Activated naive CD8-positive, alpha-beta T cell treated with anti-CD3 and anti-CD28 coated beads, Interleukin-2, amount 50 U/mL, for 24 hours (primary cell): ENCODE measurements around the gene UBE2J1.
"Not testable (repeated sequence)": the region's sequence is repeated elsewhere in the genome, so short reads cannot be mapped to it uniquely, and the experiment has no call there.

Source experiments
- ATAC-seq: fragments of 150-1000 bp; cut with Tn5 transposase; one replicate; pipeline ENCODE4 v1.10.0; 2021
- DNase-seq: peaks from one replicate; pipeline ENCODE4 v3.0.0; 2021
- H3K27ac Mint-ChIP-seq: one replicate; pipeline ENCODE4 v1.8.0; 2021; ENCODE audit warnings: mild to moderate bottlenecking, mixed read lengths
- H3K27me3 Mint-ChIP-seq: one replicate; pipeline ENCODE4 v1.8.0; 2021; ENCODE audit warnings: mixed read lengths
- H3K36me3 Mint-ChIP-seq: one replicate; pipeline ENCODE4 v1.8.0; 2021; ENCODE audit warnings: low read depth, mixed read lengths
- H3K4me1 Mint-ChIP-seq: one replicate; pipeline ENCODE4 v1.8.0; 2021; ENCODE audit warnings: mixed read lengths
- H3K4me3 Mint-ChIP-seq: one replicate; pipeline ENCODE4 v1.8.0; 2021; ENCODE audit warnings: mild to moderate bottlenecking, moderate library complexity, mixed read lengths
- H3K9me3 Mint-ChIP-seq: one replicate; pipeline ENCODE4 v1.8.0; 2021; ENCODE audit warnings: mixed read lengths

Gene UBE2J1

DNA sequence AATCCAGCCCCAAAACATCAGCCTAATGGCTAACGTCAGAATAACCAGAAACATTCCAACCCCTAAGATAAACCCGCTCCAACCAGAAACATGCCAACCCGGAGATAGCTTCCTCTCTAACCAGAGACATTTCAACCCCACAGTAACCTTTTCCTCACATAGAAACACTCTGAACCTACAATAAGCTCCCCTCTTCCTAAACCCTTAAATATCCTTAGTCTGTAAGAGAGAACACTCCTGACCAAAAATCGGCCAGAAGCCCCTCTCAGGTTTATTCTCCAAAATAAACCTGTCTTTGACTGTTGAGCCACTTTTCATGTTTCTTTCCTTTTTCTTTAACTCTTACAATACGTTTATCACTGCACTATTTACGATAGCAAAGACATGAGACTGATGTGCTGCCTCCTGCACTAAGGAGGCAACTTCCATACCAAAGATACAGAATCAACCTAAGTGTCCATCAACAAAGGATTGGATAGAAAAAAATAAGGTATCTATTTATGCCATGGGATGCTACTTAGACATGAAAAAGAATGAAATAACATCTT is 32.4 kb downstream of the UBE2J1 start:
- H3K9me3 Mint-ChIP-seq = no peaks in the 10 kb centered on the region
- DNase-seq = no peak
- H3K27ac Mint-ChIP-seq = no peak overlapping the region
- H3K4me1 Mint-ChIP-seq = peaks cover 1% of the 10 kb centered on the region
- peaks cover 5% of the 10 kb centered on the region for H3K36me3 Mint-ChIP-seq
- no peak overlapping the region for H3K4me3 Mint-ChIP-seq
- no peaks in the 10 kb centered on the region for H3K27me3 Mint-ChIP-seq
- no peak for ATAC-seq

DNA sequence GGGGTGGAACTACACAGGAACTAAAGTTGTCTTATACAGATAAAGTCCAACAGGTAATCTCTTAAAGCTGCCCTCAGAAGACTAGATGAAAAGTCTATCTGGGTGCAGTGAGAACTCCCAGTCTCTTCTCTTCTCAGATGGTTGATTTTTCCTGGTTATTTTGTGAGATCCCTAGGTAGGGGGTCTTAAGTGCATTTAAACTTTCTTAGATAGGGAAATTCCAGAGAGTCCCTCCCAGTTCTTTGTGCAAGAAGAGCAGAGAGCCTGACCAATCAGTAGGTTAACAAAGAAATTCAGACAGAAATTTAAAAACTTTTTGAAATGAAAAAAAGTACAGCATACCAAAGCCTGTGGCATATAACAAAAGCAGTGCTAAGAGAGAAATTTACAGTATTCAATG is 35.5 kb downstream of the UBE2J1 start:
- H3K4me3 Mint-ChIP-seq = no peak overlapping the region
- no peaks in the 10 kb centered on the region for H3K9me3 Mint-ChIP-seq
- no peak for ATAC-seq
- peaks cover 5% of the 10 kb centered on the region for H3K36me3 Mint-ChIP-seq
- DNase-seq = no peak
- H3K27ac Mint-ChIP-seq = no peak overlapping the region
- no peaks in the 10 kb centered on the region for H3K27me3 Mint-ChIP-seq
- H3K4me1 Mint-ChIP-seq = peaks cover 1% of the 10 kb centered on the region

DNA sequence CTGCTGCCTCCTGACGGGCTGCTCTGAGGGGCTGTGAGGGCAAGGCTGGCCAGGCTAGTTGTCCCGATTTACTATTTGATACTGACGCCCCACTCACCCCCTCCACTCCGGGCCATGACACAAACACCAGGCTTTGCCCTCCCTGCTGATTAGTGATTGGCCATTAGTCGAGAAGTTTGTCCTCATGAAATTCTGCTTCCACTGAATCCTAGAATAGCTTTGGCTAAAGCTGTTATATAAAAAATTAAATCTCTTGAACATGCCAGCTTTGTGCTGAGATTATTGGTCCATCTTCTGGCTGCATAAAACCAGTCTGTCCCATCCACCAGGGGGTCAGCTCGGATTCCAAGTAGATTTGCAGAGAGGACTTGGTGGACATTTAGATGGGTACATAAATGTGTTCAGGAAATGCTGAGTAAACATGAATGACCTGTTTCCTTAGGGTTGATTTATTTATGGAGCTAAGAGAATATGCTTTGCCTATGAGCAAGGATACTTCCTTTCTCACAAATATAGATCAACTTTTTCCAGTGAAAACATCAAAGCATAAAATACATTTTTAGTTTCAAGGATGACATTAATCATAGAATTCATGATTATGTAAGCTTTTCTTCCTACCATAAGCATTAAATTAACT is 37.2 kb downstream of the UBE2J1 start, which contains the start of gene GABRR2:
GABRR2 (minus strand) TSS at position 51 of the 637 bp plus-strand sequence. CDS start 134 bp downstream, outside the sequence.
- Mint-ChIP-seq H3K9me3 (no peaks in the 10 kb centered on the region), H3K4me1 (no peaks in the 10 kb centered on the region), H3K27ac (no peak within 1 kb of the TSS), H3K4me3 (no peak within 1 kb of the TSS), H3K27me3 (no peaks in the 10 kb centered on the region), H3K36me3 (peaks cover 5% of the 10 kb centered on the region)
- no peak for ATAC-seq
- no peak for DNase-seq

DNA sequence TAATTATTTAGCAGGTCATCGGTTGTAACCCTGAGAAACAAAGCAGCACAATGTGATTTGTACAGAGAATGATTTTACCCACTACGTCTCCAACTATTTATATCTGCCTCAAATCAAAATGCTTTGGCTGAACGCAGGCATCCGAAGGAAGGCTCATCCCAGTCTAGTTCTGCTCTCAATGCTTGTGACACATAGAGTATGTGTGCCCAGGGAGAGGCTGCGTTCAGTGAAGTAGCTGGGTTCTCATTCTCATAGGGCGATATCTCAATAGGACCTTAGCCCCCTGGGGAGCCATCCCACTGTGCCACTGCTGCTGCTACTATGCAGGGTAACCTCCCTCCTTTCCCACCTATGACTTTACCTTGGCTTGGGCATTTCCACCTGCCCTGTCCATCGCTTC is 37.8 kb downstream of the UBE2J1 start:
- Mint-ChIP-seq H3K4me3 (no peak overlapping the region), H3K27ac (no peak overlapping the region), H3K4me1 (no peaks in the 10 kb centered on the region), H3K9me3 (no peaks in the 10 kb centered on the region), H3K36me3 (peaks cover 5% of the 10 kb centered on the region), H3K27me3 (no peaks in the 10 kb centered on the region)
- DNase-seq (no peak), ATAC-seq (no peak)

DNA sequence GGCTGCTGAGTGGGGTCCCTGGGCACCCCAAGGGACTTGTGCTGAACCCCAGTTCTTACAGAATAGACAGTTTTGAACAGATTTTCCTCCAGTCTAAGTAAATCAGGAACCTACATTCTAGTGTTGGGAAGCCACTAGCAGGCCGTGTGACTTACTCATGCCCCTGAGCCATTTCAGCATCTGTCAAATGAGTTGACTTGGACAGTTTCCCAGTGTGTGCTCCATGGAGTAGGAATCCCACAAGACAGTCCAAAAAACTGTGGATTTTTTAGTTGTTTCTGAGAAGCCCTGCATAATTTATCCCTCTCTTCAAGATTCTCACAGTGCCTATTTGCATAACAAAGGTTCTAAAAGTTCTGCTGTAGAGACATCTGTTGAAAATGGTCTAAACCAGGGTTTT is 39.5 kb downstream of the UBE2J1 start:
- Mint-ChIP-seq H3K4me3 (no peak overlapping the region), H3K4me1 (no peaks in the 10 kb centered on the region), H3K27ac (no peak overlapping the region), H3K9me3 (no peaks in the 10 kb centered on the region), H3K27me3 (no peaks in the 10 kb centered on the region), H3K36me3 (peaks cover 5% of the 10 kb centered on the region)
- no peak for DNase-seq
- ATAC-seq = no peak

DNA sequence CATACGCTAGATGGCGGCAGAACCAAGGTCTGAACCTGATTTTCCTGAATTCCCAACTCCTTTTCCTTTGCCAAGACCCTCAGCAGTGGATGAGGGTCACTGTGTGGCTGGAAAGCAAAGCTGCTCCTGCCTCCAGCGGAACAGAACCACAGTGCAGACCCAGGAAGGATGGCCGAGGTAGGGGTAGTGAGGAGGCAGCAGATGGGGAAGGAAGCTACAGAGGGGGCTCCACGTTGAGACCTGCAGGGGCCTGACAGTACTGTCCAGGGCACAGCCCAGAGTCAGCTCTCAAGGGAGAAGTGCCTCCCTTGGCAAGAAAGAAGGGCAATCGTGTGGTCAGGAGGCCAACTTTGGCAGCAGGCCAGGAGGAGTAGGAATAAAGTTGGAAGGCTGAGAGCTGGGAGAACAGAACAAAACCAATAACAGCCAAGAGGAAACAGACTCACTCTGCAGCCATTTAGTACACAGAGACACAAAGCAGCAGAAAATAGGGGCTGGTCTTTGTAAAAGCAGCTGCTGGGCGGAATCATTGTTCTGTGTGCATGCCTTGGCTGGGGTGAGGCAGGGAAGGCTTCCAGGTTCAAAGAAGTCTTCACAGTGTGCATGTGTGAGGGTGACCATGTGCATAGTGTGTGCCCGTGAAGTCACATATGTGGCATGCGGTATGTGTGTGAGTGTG is 40.5 kb downstream of the UBE2J1 start:
- no peak for ATAC-seq
- no peak overlapping the region for H3K27ac Mint-ChIP-seq
- H3K4me3 Mint-ChIP-seq = no peak overlapping the region
- no peak for DNase-seq
- peaks cover 5% of the 10 kb centered on the region for H3K36me3 Mint-ChIP-seq
- H3K27me3 Mint-ChIP-seq = no peaks in the 10 kb centered on the region
- no peaks in the 10 kb centered on the region for H3K4me1 Mint-ChIP-seq
- H3K9me3 Mint-ChIP-seq = no peaks in the 10 kb centered on the region

DNA sequence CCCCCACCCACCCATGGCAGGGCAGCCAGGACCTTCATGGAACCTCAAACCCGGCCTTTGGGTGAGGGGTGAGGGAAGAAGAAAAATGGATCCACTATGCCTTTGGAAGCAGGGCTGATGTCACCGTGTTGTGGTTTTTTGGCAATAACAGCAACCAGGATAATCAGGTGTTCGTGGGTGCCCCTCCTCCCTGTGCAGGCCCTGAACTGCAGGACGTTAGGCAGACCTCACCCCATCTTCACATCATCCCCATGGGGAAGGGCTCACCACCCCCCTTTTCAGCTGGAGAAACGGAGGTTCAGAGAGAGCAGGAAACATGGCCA is 41.0 kb downstream of the UBE2J1 start:
- no peak overlapping the region for H3K27ac Mint-ChIP-seq
- no peak overlapping the region for H3K4me3 Mint-ChIP-seq
- no peaks in the 10 kb centered on the region for H3K27me3 Mint-ChIP-seq
- H3K4me1 Mint-ChIP-seq = no peaks in the 10 kb centered on the region
- ATAC-seq = no peak
- H3K9me3 Mint-ChIP-seq = no peaks in the 10 kb centered on the region
- H3K36me3 Mint-ChIP-seq = peaks cover 5% of the 10 kb centered on the region
- DNase-seq = no peak

DNA sequence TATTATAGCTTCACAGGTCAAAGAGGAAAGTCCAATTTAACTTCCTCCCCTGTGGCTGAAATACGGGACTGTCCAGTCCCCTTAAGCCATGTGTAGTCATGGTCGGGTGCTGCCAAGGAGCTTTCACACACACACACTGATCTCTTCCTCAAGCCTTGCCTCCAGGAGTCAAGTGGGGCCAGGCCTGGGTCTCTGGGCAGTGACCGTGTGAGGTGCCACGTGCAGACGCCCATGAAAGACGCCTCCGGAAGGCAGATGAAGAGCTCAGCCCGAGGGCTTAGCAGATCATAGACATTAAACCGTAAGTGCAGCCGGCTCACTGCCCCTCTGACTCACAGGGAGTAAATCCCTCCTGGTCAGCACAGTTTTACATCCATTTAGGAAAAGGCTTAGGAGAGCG is 41.6 kb downstream of the UBE2J1 start:
- no peaks in the 10 kb centered on the region for H3K4me1 Mint-ChIP-seq
- DNase-seq = no peak
- no peak overlapping the region for H3K27ac Mint-ChIP-seq
- no peaks in the 10 kb centered on the region for H3K9me3 Mint-ChIP-seq
- peaks cover 1% of the 10 kb centered on the region for H3K36me3 Mint-ChIP-seq
- H3K27me3 Mint-ChIP-seq = no peaks in the 10 kb centered on the region
- ATAC-seq = no peak
- no peak overlapping the region for H3K4me3 Mint-ChIP-seq

DNA sequence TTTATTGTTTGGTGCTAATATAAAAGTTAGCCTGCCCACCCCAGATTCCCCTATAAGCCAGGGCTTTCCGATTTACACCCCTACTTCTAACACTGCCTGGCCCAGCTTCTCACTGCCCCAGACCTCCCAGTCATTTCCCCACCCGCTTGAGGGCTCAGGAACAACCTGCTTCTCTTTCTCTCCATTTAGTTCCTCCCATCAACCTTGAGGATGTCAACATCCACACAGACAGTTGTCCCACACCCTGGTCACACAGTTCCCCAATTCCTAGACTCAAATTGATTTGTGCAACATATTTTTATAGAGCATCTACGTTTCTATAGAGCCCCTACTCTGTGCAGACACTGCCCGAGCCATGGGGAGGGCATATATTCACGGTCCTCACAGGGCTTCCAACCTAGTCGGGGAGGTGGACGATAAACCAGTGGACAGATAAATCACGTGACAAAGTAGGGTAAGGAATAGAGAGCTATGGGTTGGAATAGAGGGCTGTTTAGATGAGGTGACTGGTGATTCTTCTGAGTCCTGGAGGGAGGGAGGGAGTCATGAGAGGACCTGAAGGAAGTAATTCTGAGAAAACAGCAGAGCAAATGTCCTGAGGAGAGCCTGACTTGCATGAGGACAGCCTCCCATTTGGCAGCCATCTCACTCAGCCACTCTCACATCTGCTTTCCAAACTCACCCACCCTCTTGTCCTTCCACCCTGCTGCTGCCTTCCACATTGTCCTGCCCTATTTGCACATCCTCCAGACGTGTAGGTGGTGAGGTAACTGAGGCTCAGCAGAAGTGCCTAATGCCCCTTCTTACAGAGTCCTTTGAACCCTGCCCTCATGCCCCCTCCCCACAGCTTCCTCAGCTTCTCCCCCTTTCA is 43.8 kb downstream of the UBE2J1 start:
- DNase-seq = no peak
- peaks cover 2% of the 10 kb centered on the region for H3K27me3 Mint-ChIP-seq
- ATAC-seq = no peak
- no peaks in the 10 kb centered on the region for H3K4me1 Mint-ChIP-seq
- no peak overlapping the region for H3K4me3 Mint-ChIP-seq
- H3K27ac Mint-ChIP-seq = no peak overlapping the region
- no peaks in the 10 kb centered on the region for H3K9me3 Mint-ChIP-seq
- H3K36me3 Mint-ChIP-seq = no peaks in the 10 kb centered on the region

DNA sequence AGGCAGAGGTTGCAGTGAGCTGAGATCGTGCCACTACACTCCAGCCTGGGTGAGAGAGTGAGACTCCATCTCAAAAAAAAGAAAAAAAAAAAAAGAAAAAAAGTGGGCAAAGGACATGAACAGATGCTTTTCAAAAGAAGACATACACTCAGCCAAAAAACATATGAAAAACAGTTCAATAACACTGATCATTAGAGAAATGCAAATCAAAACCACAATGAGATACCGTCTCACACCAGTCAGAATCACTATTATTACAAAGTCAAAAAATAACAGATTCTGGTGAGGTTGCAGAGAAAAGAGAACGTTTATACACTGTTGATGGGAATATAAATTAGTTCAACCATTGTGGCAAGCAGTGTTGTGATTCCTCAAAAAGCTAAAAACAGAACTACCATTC is 48.0 kb downstream of the UBE2J1 start:
- not testable (repeated sequence) for H3K27me3 Mint-ChIP-seq, H3K4me1 Mint-ChIP-seq, DNase-seq, H3K36me3 Mint-ChIP-seq, H3K27ac Mint-ChIP-seq, ATAC-seq, H3K4me3 Mint-ChIP-seq, H3K9me3 Mint-ChIP-seq

DNA sequence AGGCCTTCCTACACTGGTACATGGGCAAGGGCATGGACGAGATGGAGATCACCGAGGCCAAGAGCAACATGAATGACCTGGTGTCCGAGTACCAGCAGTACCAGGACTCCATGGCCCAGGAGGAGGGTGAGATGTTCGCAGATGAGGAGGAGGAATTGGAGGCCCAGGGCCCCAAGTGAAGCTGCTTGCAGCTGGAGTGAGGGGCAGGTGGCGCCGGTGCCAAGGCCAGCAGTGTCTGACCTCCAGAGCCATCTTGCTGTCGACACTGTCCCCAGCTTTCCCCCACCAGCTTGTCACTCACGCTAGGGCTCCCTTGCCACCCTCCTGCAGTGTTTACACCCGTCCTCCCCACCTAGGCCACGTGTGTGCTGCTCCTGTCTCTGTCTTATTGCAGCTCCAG is 49.6 kb downstream of the UBE2J1 start:
- no peak overlapping the region for H3K4me3 Mint-ChIP-seq
- peaks cover 15% of the 10 kb centered on the region for H3K4me1 Mint-ChIP-seq
- no peak overlapping the region for H3K27ac Mint-ChIP-seq
- peaks cover 2% of the 10 kb centered on the region for H3K27me3 Mint-ChIP-seq
- DNase-seq (no peak), ATAC-seq (no peak)
- H3K36me3 Mint-ChIP-seq = no peaks in the 10 kb centered on the region
- H3K9me3 Mint-ChIP-seq = no peaks in the 10 kb centered on the region

DNA sequence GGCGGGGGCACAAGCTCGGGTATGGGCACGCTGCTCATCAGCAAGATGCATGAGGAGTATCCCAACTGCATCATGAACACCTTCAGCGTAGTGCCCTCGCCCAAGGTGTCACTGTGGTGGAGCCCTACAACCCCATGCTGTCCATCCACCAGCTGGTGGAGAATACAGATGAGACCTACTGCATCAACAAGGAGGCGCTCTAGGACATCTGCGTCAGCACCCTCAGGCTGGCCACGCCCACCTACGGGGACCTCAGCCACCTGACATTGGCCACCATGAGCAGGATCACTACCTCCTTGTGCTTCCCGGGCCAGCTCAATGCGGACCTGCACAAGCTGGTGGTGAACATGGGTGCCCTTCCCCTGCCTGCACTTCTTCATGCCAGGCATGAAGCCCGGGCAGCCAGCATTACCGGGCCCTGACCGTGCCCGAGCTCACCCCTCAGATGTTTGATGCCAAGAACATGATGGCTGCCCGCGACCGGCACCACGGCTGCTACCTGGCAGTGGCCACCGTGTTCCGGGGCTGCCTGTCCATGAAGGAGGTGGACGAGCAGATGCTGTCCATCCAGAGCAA is 50.2 kb downstream of the UBE2J1 start:
- no peak for ATAC-seq
- Mint-ChIP-seq H3K27ac (no peak overlapping the region), H3K36me3 (no peaks in the 10 kb centered on the region), H3K27me3 (peaks cover 2% of the 10 kb centered on the region), H3K4me1 (peaks cover 21% of the 10 kb centered on the region), H3K4me3 (no peak overlapping the region), H3K9me3 (no peaks in the 10 kb centered on the region)
- DNase-seq = no peak

DNA sequence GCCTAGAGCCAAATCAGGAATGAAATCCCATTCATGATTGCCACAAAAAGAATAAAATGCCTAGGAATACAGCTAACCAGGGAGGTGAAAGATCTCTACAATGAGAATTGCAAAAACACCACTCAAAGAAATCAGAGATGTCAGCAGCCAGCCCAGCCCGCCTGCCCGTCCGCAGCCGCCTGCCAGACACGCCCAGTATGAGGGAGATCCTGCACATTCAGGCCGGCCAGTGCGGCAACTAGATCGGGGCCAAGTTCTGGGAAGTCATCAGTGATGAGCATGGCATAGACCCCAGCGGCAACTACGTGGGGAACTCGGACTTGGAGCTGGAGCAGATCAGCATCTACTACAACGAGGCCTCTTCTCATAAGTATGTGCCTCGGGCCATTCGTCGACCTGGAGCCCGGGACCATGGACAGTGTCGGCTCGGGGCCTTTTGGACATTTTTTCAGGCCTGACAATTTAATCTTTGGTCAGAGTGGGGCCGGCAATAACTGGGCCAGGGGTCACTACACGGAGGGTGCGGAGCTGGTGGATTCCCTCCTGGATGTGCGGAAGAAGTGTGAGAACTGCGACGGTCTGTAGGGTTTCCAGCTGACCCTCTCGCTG is 50.8 kb downstream of the UBE2J1 start:
- ATAC-seq = no peak
- Mint-ChIP-seq H3K4me1 (peaks cover 21% of the 10 kb centered on the region), H3K36me3 (no peaks in the 10 kb centered on the region), H3K4me3 (no peak overlapping the region), H3K27ac (no peak overlapping the region), H3K9me3 (no peaks in the 10 kb centered on the region), H3K27me3 (peaks cover 2% of the 10 kb centered on the region)
- no peak for DNase-seq

DNA sequence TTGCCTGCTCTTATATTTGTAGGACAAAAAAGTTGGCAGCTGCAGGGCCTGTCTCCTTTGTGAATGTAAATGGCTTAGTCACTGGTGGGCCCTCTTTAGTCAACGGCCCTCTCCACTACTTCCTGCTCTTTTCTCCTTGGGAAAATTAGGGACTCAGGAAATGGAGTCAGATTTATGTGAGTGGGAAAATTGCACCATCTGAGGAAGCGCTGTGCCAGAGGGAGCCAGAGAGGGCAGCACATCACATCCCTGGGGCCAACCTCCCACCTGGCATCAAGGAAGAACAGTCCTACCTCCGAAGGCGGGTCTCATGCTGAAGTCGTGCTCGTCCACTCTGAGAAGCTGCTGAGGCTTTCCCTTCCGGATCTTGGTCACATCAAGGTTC is 53.1 kb downstream of the UBE2J1 start:
- Mint-ChIP-seq H3K4me1 (peaks cover 21% of the 10 kb centered on the region), H3K9me3 (no peaks in the 10 kb centered on the region), H3K27ac (no peak overlapping the region), H3K4me3 (no peak overlapping the region), H3K27me3 (peaks cover 3% of the 10 kb centered on the region), H3K36me3 (no peaks in the 10 kb centered on the region)
- DNase-seq (no peak), ATAC-seq (no peak)
